C4-2B (cell line): ENCODE data around the gene OR1S1.

ENCODE experiments used
- ZFX ChIP-seq: fragments of 450-650 bp; IDR thresholded peaks from 2 replicates; pipeline ENCODE4 v1.6.1; 2017
- TF ChIP-seq, protein P1 (sequence below): fragments of 450-650 bp; conservative IDR thresholded peaks from 2 replicates; pipeline ENCODE4 v1.5.1; 2017; ENCODE audit warnings: mild to moderate bottlenecking

- TF ChIP-seq, protein P1, sequence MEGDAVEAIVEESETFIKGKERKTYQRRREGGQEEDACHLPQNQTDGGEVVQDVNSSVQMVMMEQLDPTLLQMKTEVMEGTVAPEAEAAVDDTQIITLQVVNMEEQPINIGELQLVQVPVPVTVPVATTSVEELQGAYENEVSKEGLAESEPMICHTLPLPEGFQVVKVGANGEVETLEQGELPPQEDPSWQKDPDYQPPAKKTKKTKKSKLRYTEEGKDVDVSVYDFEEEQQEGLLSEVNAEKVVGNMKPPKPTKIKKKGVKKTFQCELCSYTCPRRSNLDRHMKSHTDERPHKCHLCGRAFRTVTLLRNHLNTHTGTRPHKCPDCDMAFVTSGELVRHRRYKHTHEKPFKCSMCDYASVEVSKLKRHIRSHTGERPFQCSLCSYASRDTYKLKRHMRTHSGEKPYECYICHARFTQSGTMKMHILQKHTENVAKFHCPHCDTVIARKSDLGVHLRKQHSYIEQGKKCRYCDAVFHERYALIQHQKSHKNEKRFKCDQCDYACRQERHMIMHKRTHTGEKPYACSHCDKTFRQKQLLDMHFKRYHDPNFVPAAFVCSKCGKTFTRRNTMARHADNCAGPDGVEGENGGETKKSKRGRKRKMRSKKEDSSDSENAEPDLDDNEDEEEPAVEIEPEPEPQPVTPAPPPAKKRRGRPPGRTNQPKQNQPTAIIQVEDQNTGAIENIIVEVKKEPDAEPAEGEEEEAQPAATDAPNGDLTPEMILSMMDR, result no peak
- no peak for TF ChIP-seq ZFX
Measured at GRCh38 chr11:58164990-58165389, 47.5 kb upstream of the OR1S1 start.
